Measurements from ENCODE around the gene WIZ. TPM values are rescaled to one million over a fixed set of nuclear protein-coding genes. Genes with fewer than 3 reads are reported as not detected.

WIZ gene
- total RNA-seq, 1 donor from 2014 or later, result 21.6 TPM

DNA sequence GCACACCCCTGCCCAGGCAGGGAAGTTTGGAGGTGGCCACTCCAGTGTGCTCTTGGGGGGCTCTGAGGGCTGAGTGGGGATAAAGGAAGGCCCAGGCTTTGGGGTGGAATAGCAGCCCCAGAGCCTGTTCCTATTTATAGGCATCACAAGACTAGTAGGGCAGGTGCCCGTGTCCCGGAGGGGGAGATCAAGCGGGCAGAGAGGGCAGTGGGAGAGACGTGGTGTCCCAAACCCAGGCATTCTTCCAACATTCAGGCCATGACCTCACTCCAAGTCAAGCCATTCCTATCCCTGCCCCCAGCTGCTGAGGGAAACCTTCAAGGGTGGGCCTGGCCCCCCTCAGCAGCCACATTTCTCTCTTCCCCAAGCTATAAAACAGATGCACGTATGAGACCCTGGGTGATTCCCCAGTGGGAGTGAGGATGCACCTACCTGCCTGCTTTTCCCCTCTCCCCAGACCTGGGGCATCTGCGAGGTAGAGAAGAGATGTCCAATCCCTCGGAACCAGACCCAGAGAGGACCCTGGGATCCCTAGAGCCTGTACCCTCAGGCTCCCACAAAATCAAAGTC is 3.9 kb downstream of the WIZ start:
- DNase-seq (ENCODE audit: low read depth), result peak; percentile 83

- DNase-seq (ENCODE audit: low read depth), result no peak
Observed at GRCh38 chr19:15445227-15445605, 4.5 kb downstream of the WIZ start.

DNA sequence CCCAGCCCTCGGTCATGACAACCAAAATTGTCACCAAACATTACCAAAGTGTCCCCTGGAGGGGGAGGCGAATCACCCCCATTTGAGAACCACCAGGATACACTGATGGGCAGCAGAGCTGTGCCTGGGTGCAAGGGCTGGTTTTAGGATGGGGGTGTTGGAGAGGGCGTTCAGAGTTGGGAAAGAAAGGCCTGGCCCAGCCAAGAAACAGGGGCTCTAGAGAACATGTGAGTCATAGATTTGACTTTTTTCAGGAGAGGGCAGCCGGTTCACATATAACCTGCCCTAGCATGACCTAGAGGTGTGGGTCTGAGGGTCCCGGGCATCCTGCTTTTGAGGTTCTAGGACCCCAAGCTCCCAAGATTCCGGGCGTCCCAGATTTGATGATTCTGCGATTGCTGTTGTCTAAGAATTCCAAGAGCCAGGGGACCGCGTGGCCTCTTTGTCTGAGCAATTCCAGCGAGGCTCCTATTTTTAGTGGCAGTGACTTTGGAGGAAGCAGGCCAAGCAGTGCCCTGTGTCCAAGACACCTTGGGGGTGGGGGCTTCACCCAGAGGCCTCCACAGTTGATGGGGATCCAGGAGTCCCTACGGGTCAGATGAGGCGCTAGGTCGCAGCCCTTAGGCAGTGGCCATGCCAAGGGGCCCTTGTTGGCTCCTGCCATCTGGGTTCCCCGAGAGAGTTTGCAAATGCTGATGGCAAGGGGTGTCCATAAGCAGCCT is 5.1 kb downstream of the WIZ start:
- DNase-seq (ENCODE audit: low read depth), result peak; percentile 46

DNA sequence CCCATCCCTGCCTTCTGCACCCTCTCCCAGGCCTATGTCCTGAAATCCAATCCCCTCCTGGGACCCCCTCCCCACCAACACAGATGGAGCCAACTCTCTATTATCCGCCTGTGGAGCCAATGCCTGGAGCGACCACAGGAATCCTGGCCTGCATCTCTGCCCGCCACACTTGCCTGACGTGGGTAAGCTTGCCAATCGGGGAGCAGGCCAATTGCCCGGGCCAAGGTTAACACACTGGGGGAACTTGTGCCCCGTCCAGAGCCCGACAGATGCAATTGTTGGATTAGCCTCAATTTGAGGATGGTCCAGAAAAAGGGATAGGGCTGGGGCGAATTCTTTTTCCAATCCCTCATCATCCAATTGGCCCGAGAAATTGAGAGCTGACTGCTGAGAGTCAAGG is 5.9 kb downstream of the WIZ start:
- DNase-seq (ENCODE audit: low read depth), result peak; percentile 72

- DNase-seq (ENCODE audit: low read depth), result no peak
Observed at GRCh38 chr19:15443325-15443724, 6.4 kb downstream of the WIZ start.

DNA sequence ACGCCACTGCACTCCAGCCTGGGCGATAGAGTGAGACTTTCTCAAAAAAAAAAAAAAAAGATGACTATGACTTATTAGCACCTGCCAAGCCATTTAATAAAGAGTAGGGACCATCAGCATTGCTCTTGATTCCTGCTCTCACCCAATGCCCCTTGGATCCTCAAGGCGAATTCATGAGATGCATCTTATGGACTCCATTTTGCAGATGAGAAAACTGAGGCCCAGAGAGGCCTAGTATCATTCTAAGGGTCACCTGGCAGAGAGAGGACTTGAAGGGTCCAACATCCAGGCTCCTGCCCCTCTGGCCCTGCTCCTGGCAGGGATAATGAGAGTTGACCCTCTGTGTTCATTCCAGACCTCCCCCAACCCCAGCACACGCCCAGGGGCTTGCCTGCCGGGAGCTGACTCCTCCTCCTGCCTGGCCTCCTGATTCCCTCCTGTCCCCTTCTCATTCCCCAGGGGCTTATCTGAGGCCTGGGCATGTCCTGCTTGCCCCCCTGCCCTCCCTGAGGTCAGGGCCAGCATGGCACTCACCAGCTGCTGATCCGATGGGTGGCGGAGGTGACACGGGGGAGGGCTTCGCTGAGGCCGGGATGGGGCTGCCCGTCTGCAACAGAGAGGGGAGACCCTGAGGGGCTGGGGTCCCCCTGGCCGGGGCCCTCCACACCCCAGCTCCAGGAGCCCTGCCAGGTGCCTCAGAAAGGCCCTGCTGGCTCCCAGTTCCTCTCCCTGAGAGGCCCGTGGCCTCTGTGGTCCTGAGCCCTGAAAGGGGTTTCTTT is 7.4 kb downstream of the WIZ start:
- no peak for DNase-seq (ENCODE audit: low read depth)

- no peak for DNase-seq (ENCODE audit: low read depth)
Observed at GRCh38 chr19:15441317-15441716, 8.4 kb downstream of the WIZ start.

GRCh38 chr19:15439821-15440641 is 9.7 kb downstream of the WIZ start:
- no peak for DNase-seq (ENCODE audit: low read depth)

DNA sequence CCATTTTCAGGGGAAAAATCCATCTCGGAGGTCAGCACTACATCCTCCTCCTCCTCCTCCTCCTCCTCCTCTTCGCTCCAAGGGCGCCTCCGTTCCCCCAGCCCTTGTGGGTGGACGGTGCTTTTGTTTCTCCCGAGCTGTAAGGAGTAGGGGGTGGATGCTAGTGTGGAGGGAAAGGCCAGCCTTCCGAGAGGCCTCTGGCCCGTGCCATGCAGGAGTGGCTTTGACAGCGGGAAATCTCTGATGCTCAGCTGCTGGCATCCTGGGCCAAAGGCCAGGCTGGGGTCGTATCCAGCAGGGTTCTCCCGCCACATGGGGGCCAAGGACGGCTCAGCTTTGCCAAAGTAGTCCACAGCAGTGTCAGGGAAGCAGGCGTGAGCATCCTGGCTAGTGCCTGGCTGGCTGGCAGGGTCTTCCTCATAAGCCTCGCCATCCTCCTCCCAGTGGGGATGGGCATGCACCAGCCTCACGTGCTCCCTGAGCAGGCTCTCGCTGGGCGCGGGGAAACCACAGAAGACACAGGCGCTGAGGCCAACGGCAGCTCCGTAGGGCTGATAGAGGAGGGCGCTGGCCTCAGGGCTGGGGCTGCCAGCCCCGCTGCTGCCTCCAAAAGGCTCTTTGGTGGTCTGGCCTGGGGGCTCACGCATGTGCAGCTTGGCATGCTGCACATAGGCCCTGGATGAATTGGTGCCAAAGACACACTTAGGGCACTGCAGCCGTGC is 10.5 kb downstream of the WIZ start:
- DNase-seq (ENCODE audit: low read depth), result no peak

DNA sequence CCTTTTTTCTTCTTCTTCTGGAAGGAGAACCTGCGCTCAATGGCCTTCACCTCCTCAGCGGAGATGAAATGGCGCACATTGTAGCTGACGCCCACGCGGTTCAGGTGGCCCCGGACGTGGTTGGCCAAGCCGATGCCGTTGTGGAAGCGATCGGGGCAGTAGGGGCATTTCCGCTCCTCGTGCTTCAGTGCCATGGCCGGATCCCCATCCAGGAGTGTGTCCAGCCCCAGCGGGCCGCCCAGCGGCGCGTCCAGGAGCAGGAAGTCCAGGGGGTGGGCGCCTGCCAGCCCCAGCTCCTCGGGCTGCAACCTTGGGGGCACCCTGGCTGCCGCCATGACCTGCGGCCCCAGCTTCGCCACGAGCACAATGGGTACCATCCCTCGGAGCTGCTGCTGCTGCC is 11.2 kb downstream of the WIZ start:
- no peak for DNase-seq (ENCODE audit: low read depth)

GRCh38 chr19:15438124-15438496 is 11.6 kb downstream of the WIZ start:
- DNase-seq (ENCODE audit: low read depth), result no peak

GRCh38 chr19:15437355-15438123 is 12.2 kb downstream of the WIZ start:
- DNase-seq (ENCODE audit: low read depth), result no peak

DNA sequence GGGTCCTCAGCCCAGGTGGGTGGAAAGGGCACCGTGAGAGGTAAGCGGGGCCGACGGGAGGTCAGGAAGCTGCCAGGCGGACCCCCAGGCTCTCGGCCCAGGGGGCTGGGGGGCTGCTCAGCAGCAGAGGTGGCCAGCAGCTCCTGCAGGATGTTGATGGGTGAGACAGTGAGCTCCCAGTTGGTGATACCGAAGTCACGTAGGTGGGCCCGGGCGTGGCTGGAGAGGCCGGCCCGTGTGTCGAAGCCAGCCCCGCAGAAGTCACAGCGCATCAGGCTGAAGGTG is 13.0 kb downstream of the WIZ start:
- DNase-seq (ENCODE audit: low read depth), result no peak

- DNase-seq (ENCODE audit: low read depth), result no peak
Observed at GRCh38 chr19:15436012-15436825, 13.5 kb downstream of the WIZ start.

DNA sequence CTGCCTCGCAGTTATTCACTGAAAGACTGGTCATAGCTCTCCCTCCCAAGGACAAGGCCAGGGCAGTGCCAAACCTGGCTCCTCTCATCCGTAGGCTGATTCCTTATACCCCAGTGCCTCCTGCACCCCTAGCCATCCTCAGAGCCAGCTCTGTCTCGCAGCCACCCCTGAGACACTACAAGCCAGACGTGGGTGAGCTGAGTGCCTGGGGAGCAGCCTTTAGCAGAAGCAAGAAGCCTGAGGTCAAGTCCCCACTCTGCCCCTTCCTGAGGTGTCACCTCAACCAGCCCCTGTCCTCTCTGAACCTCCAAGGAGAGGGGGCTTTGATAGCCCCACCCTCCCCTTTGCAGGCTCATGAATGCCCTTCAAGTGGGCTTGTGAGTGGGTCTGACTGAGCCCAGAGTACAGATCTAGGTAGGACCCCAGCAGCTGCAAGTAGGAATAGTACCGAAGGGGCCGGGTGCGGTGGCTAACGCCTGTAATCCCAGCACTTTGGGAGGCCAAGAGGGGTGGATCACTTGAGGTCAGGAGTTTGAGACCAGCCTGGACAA is 16.2 kb downstream of the WIZ start:
- DNase-seq (ENCODE audit: low read depth), result no peak

- peak; percentile 94 for DNase-seq (ENCODE audit: low read depth)
Observed at GRCh38 chr19:15432629-15433518, 16.9 kb downstream of the WIZ start.

- DNase-seq (ENCODE audit: low read depth), result no peak
Observed at GRCh38 chr19:15432018-15432494, 17.7 kb downstream of the WIZ start.

DNA sequence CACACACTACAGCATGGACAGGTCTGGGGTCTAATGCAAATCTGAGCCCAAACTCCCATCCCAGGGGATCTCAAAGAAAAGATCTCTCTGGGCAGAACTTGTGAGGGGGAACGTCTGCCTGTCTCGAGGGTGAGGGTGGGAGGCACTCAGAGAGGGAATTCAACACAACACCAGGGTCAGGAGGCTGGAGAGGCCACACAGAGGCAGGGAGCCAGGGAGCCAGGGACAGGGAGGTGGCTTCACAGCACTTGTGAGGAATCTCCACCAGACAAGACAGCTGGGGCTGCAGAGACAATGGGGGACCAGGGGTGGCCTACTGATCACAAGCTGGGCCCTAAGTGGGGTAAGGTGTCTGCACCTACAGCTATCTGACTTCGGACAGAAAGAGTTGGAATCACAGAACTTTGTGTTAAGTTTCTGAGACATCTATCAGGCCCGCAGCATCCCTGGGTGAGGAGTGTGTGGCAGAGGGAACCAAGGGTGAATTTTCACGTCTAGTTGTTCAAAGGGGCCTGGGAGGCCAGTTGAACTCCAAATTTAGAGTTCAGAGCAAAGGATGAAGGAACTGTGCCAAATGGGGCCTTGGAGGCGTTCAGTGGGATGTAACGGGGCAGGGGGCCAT is 18.2 kb downstream of the WIZ start:
- peak; percentile 40 for DNase-seq (ENCODE audit: low read depth)

Measured in myocyte (in vitro differentiated cells).